OCI-LY7 (cell line): ENCODE results near the gene DCLK1. TPM values are rescaled to one million over a fixed set of nuclear protein-coding genes. Genes with fewer than 3 reads are reported as not detected.

Source experiments
- BruUV-seq: library from RNA; stranded (reverse); fragments of 400-500 nt; replicated peaks from 2 replicates; lab custom pipeline; 2021; lab: Mats Ljungman, UMichigan
- CTCF ChIA-PET: fragments of 300-600 bp; sonication (Branson Sonifier 250); formaldehyde crosslinking; loops from one replicate; lab custom pipeline; 2022; ENCODE audit warnings: antibody characterized with exemption; ENCODE audit not compliant: unreplicated experiment; lab: Charles Lee
- POLR2A ChIA-PET: fragments of 300-600 bp; sonication (Branson Sonifier 250); formaldehyde crosslinking; loops from one replicate; lab custom pipeline; 2022; ENCODE audit warnings: antibody characterized with exemption; lab: Charles Lee
- DNase-seq: peaks from one replicate; pipeline ENCODE4 v3.0.0-alpha.2; 2015; ENCODE audit warnings: low spot score
- H2AFZ ChIP-seq: fragments of 200-600 bp; sonication (generic), shearing (Covaris generic); 2 replicates; pipeline ENCODE4 v1.6.1; 2014; ENCODE audit warnings: mild to moderate bottlenecking, antibody characterized with exemption, low read length, moderate library complexity
- H3K27ac ChIP-seq: fragments of 200-600 bp; sonication (generic); 2 replicates; pipeline ENCODE4 v1.5.1; 2014; ENCODE audit warnings: mixed run types, low read depth, mild to moderate bottlenecking, moderate library complexity, low read length, inconsistent platforms; ENCODE audit not compliant: poor library complexity, severe bottlenecking
- H3K36me3 ChIP-seq: fragments of 200-600 bp; sonication (generic); 2 replicates; pipeline ENCODE4 v1.6.1; 2014; ENCODE audit warnings: mild to moderate bottlenecking, antibody characterized with exemption, low read length, moderate library complexity, mixed read lengths; ENCODE audit not compliant: insufficient read depth
- H3K4me1 ChIP-seq: fragments of 200-600 bp; sonication (generic); 2 replicates; pipeline ENCODE4 v1.5.1; 2014; ENCODE audit warnings: mild to moderate bottlenecking, low read length; ENCODE audit not compliant: insufficient read depth, poor library complexity, severe bottlenecking
- H3K4me2 ChIP-seq: fragments of 200-600 bp; sonication (generic); 2 replicates; pipeline ENCODE4 v1.6.1; 2014; ENCODE audit warnings: mild to moderate bottlenecking, low read length
- H3K4me3 ChIP-seq: fragments of 200-600 bp; sonication (generic); 2 replicates; pipeline ENCODE4 v1.5.1; 2014; ENCODE audit warnings: mild to moderate bottlenecking, low read depth, low read length; ENCODE audit not compliant: poor library complexity, severe bottlenecking
- H3K79me2 ChIP-seq: fragments of 200-600 bp; sonication (generic); 2 replicates; pipeline ENCODE4 v1.6.1; 2016; ENCODE audit warnings: low read depth, mild to moderate bottlenecking, low read length, moderate library complexity, mixed read lengths; ENCODE audit not compliant: insufficient read depth
- H3K9me2 ChIP-seq: fragments of 200-600 bp; sonication (generic); 2 replicates; pipeline ENCODE4 v1.6.1; 2016; ENCODE audit warnings: mild to moderate bottlenecking, low read length, mixed read lengths; ENCODE audit not compliant: insufficient read depth
- H3K9me3 ChIP-seq: fragments of 200-600 bp; sonication (generic); 2 replicates; pipeline ENCODE4 v1.6.1; 2014; ENCODE audit warnings: mild to moderate bottlenecking, mixed run types, low read length, mixed read lengths
- H4K20me1 ChIP-seq: fragments of 200-600 bp; sonication (generic); 2 replicates; pipeline ENCODE4 v1.6.1; 2014; ENCODE audit warnings: mild to moderate bottlenecking, antibody characterized with exemption, low read length, moderate library complexity, mixed read lengths; ENCODE audit not compliant: insufficient read depth
- EZH2phosphoT487 ChIP-seq: fragments of 200-600 bp; sonication (generic); IDR thresholded peaks from 2 replicates; pipeline ENCODE4 v1.6.1; 2018; ENCODE audit warnings: low read depth, borderline replicate concordance, mild to moderate bottlenecking, mixed run types, antibody characterized with exemption, low read length, moderate library complexity, mixed read lengths
- intact Hi-C: fragments of 100-400 bp; cut with micrococcal nuclease; formaldehyde crosslinking; loops from one replicate; pipeline ENCODE4 v1.10.0; 2022; ENCODE audit not compliant: unreplicated experiment
- total RNA-seq, 2 experiments: library from RNA; depleted of rRNA in 1 of 2; stranded (reverse); fragments of >200 nt in 1 of 2; shearing (Covaris generic) in 1 of 2; gene quantifications; 2 replicates each; pipeline ENCODE4 v1.2.3, GENCODE V29; 2014 to 2022
- TF ChIP-seq, protein P1 (sequence below): fragments of 200-600 bp; sonication (generic); conservative IDR thresholded peaks from 2 replicates; pipeline ENCODE4 v1.5.1; 2014; ENCODE audit warnings: mild to moderate bottlenecking, antibody characterized with exemption, low read length, moderate library complexity, mixed read lengths

Gene DCLK1
- total RNA-seq, 2 experiments from 2014 or later = not detected

DNA sequence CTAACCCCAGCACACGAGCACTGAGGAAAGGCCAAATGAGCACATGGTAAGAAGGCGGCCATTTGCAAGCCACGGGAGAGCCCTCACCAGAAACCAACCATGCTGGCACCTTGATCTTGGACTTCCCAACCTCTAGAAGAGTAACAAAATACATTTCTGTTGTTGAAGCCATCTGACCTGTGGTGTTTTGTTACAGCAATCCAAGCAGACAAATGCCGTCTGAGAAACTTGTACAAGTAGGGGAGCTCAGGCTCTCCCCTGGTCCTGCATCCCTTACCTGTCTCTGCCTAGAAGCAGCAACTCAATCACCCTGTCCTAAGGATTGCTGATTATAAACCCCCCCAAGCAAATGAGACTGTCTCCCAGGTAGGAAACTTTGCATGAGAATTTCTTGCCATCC lies 399.7 kb downstream of the DCLK1 start:
- no TSS peak for BruUV-seq
- no peaks in the 10 kb centered on the region for H3K36me3 ChIP-seq
- no peak overlapping the region for H3K4me3 ChIP-seq
- no peaks in the 10 kb centered on the region for H3K9me2 ChIP-seq
- DNase-seq = no peak
- H3K27ac ChIP-seq = no peak overlapping the region
- no peak overlapping the region for H3K4me2 ChIP-seq
- H2AFZ ChIP-seq = no peak overlapping the region
- intact Hi-C loops = no loop called here
- TF ChIP-seq, protein P1, sequence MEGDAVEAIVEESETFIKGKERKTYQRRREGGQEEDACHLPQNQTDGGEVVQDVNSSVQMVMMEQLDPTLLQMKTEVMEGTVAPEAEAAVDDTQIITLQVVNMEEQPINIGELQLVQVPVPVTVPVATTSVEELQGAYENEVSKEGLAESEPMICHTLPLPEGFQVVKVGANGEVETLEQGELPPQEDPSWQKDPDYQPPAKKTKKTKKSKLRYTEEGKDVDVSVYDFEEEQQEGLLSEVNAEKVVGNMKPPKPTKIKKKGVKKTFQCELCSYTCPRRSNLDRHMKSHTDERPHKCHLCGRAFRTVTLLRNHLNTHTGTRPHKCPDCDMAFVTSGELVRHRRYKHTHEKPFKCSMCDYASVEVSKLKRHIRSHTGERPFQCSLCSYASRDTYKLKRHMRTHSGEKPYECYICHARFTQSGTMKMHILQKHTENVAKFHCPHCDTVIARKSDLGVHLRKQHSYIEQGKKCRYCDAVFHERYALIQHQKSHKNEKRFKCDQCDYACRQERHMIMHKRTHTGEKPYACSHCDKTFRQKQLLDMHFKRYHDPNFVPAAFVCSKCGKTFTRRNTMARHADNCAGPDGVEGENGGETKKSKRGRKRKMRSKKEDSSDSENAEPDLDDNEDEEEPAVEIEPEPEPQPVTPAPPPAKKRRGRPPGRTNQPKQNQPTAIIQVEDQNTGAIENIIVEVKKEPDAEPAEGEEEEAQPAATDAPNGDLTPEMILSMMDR = no peak
- TF ChIP-seq EZH2phosphoT487 = no peak
- no peaks in the 10 kb centered on the region for H3K4me1 ChIP-seq
- ChIA-PET POLR2A (interaction anchor here (1.2 kb wide), 1 partner anchor 19 kb away, joined by 3 read pairs; no protein-coding TSS in a partner anchor), CTCF (no interaction called here)
- no peaks in the 10 kb centered on the region for H3K9me3 ChIP-seq
- H4K20me1 ChIP-seq = no peaks in the 10 kb centered on the region
- no peaks in the 10 kb centered on the region for H3K79me2 ChIP-seq

DNA sequence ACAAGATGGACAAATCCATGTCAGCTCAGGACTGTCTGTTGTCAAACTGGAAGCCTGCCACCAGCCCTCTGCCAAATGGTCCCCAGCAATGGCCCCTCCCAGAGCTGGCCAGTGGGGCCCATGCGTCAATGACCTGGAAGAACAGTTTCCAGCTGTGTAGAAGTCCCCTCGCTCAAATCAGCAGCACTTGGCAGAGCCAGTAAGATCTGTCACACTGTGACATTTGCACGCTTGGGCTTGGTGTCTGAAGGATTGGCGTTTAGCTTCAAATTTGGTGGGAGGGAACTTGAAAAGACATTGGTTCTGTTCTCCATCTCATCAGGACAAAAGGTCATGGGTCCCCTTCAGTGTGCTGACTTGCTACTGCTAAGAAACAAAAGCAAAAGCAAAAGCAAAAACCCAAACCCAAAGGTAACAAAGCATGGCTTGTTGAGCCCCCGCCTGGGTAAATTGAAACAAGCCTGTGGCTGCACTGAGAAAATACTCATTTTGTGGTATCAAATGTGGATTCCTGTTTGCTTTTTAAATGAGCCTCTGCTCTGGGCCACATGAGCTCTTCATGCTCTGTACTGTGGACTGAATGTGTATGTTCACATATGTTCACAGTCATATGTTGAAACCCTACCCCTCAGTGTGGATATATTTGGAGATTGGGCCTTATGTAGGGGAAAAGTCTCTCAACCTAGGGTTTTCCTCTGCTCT lies 401.1 kb downstream of the DCLK1 start:
- Histone ChIP-seq H3K4me2 (no peak overlapping the region), H3K4me1 (no peaks in the 10 kb centered on the region), H3K36me3 (no peaks in the 10 kb centered on the region), H3K79me2 (no peaks in the 10 kb centered on the region), H3K9me3 (no peaks in the 10 kb centered on the region), H2AFZ (no peak overlapping the region), H3K27ac (no peak overlapping the region), H3K9me2 (no peaks in the 10 kb centered on the region), H4K20me1 (no peaks in the 10 kb centered on the region), H3K4me3 (no peak overlapping the region)
- TF ChIP-seq, protein P1 = no peak
- TF ChIP-seq EZH2phosphoT487 = no peak
- CTCF ChIA-PET = no interaction called here
- DNase-seq = no peak
- BruUV-seq = no TSS peak
- intact Hi-C loops = loop anchor here (10.0 kb wide), 1 partner anchor 565 kb away; no protein-coding TSS in a partner anchor
- POLR2A ChIA-PET = interaction anchor here (1.0 kb wide), 1 partner anchor 59 kb away, joined by 3 read pairs; no protein-coding TSS in a partner anchor

DNA sequence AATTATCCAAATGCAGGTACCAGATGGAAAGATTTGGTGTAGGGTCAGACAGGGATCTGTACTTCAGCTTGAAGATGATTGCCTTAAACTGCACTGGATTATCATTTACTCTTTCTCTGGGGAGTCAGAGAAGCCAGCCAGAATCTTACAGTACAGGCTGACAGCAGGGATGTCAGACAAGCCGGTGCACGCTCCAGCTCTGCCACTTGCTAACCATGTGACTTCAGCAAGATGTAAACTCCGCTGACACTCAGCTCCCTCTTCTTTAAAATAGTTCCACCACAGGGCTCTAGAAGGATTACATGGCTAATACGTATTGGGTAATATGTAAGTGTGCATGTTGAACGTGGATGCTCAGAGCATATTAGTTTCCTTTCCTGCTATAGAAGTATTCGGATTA lies 403.3 kb downstream of the DCLK1 start:
- Histone ChIP-seq H3K27ac (no peak overlapping the region), H3K79me2 (no peaks in the 10 kb centered on the region), H3K36me3 (no peaks in the 10 kb centered on the region), H3K4me2 (no peak overlapping the region), H3K4me1 (no peaks in the 10 kb centered on the region), H3K9me2 (no peaks in the 10 kb centered on the region), H3K9me3 (no peaks in the 10 kb centered on the region), H4K20me1 (no peaks in the 10 kb centered on the region), H3K4me3 (no peak overlapping the region), H2AFZ (no peak overlapping the region)
- intact Hi-C loops = loop anchor here (10.0 kb wide), 1 partner anchor 563 kb away; no protein-coding TSS in a partner anchor
- no TSS peak for BruUV-seq
- TF ChIP-seq EZH2phosphoT487 = no peak
- TF ChIP-seq, protein P1 = no peak
- CTCF ChIA-PET = no interaction called here
- no peak for DNase-seq
- POLR2A ChIA-PET = no interaction called here
